HEK293T (cell line): ENCODE data around the gene GRIN3B.

Source experiments
- ARNT ChIP-seq: fragments of 450-650 bp; IDR thresholded peaks from 2 replicates; pipeline ENCODE4 v1.6.1; 2017; ENCODE audit warnings: mild to moderate bottlenecking
- CTBP1 ChIP-seq: fragments of 450-650 bp; IDR thresholded peaks from 2 replicates; pipeline ENCODE4 v1.6.1; 2016; ENCODE audit warnings: borderline replicate concordance
- ELF4 ChIP-seq: fragments of 450-650 bp; IDR thresholded peaks from 2 replicates; pipeline ENCODE4 v1.6.1; 2017; ENCODE audit warnings: antibody characterized with exemption
- FOXK2 ChIP-seq: fragments of 450-650 bp; IDR thresholded peaks from 2 replicates; pipeline ENCODE4 v1.6.1; 2016; ENCODE audit warnings: mild to moderate bottlenecking
- HDGF ChIP-seq: fragments of 450-650 bp; IDR thresholded peaks from 2 replicates; pipeline ENCODE4 v1.6.1; 2017; ENCODE audit warnings: antibody characterized with exemption, borderline replicate concordance
- NFRKB ChIP-seq: fragments of 450-650 bp; IDR thresholded peaks from 2 replicates; pipeline ENCODE4 v1.6.1; 2016; ENCODE audit warnings: mild to moderate bottlenecking, moderate library complexity
- SP1 ChIP-seq: fragments of 450-650 bp; IDR thresholded peaks from 2 replicates; pipeline ENCODE4 v1.6.1; 2017
- SUZ12 ChIP-seq: fragments of 450-650 bp; IDR thresholded peaks from 2 replicates; pipeline ENCODE4 v1.6.1; 2016; ENCODE audit warnings: mild to moderate bottlenecking

- no peak for TF ChIP-seq NFRKB
- TF ChIP-seq SP1: no peak
- TF ChIP-seq ARNT: no peak
- TF ChIP-seq ELF4: no peak
- TF ChIP-seq FOXK2: no peak
- no peak for TF ChIP-seq CTBP1
- no peak for TF ChIP-seq HDGF
- no peak for TF ChIP-seq SUZ12
Measured at GRCh38 chr19:974564-975257, 25.5 kb upstream of the GRIN3B start.
